ENCODE results near the gene IL11.
"Not testable (repeated sequence)": the region's sequence is repeated elsewhere in the genome, so short reads cannot be mapped to it uniquely, and the experiment has no call there.

The IL11 gene

DNA sequence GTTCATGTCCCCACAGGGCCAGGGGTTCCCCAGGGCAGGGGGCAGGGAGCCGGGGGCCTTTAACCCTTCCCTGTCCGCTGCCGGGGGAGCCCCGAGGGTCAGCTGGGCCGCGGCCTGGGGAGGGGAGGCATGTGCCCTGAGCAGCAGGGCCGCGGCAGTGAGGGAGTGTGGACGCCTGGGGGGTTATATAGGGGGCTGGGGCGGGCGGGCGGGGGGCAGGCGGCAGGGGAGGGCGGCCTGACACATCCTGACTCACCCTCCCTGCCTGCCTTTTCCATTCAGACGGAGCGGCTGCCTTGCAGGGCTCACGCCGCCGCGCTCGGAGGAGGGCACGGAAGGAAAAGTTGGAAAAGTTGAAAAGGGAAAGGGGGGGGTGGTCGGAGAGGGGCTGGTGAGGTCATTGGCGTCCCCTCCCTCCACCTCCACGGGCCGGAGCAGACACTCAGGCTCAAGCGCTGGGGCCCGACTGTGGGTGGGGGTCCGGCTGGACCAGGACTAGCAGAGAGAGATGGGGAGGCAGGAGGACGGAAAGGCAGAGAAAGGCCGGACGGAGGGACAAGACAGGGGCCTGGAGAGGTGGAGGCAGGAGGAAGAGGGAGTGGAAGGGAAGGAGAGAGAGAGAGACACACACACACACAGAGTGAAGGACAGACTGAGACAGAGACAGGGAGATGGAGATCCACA, at the start of gene IL11:
TSS of gene IL11 (minus strand) at position 159 of the 684 bp plus-strand sequence. CDS start at position 6, 153 bp downstream.
- FAIRE-seq = no peak

DNA sequence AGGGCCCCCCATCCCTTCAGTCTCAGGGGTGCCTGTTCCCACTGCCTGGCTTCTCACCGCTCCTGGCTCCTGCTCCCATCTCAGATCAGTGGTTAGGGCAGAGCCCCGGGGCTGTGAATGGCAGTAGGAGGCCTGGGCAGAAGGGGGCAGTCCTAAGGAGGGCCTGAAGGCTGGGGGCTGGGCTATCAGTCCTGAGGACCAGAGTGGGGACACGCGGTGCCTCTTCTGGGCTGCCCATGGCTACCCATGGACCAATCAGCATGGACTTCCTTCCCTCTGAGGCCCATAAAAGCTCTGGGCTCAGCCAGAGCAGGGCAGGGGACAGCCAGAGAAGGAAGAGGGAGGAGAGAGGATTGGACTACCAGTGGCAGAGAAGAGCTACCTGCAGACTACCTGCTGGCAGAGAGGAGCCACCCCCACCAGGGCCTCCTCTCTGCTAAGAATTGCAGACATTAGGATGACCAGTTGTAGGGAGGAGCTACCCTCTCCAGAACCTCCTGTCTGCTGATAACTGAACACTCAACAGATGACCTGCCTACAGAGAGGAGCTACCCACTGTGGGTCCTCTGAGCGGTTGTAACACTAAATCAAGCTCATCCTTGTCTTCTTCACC, 49.5 kb upstream of the IL11 start:
- no peak for FAIRE-seq

DNA sequence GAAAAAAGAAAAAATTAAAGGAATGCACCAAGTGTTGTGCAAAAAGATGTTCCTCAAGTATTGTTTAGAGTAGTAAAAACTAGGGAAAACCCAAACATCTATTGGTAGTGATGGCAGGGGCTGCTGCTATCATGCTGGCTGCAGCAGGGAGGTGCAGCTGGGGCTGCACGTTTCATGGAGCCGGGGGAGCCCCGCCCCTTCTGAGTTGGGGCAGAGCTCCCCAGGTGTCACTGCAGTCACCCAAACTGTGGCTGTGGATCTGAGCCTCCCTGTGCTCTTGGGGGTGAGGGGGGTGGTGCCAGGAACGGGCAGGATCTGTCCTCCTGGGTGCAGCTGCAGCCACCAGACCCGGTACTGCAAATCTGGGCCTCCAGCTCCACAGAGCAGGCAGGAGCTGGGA, 48.8 kb upstream of the IL11 start:
- no peak for FAIRE-seq

DNA sequence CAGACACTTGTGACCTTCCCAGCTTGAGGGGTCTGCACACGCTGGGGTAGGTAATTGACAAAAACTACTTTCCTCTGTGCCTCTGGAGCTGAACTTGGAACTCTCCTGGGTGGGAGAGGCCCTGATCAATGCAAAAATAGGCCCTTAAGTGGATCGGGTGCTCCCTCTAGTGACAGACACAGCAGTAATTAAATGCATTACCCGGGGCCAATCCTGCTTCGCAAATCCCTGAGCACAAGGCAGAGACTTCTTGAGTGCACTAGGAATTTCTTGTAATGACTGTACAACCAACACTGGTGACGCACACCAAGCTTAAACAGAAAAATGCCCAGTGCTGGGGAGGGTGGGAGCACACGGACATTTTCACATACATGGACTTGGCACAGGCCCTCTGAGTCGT, 47.9 kb upstream of the IL11 start:
- FAIRE-seq = peak; percentile 58

DNA sequence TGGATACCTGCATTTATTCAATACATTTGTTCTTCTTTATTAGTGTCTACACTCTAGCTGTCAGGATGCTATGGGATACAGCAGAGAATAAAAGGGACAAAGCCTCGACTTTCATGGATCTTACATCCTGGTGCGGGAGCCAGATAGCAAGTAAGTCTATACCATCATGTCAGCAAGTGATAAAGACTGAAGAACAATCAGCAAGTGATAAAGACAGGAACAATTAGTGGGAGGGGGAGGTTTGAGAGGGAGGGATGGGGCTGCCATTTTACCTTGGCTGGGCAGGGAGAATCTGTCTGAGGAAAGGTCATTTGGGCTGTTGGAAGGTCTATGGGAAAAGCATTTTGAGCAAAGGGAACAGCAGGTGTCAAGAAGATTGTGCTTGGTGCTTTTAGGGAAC, 39.9 kb upstream of the IL11 start:
- no peak for FAIRE-seq

DNA sequence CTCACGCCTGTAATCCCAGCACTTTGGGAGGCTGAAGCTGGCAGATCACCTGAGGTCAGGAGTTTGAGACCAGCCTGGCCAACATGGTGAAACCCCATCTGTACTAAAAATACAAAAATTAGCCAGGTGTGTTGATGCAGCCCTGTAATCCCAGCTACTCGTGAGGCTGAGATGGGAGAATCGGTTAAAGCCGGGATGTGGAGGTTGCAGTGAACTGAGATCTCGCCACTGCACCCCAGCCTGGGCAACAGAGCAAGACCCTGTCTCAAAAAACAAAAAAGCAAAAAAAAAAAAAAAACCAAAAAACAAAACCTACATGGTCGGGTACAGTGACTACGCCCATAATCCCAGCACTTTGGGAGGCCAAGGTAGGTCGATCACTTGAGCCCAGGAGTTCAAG, 38.9 kb upstream of the IL11 start:
- not testable (repeated sequence) for FAIRE-seq

DNA sequence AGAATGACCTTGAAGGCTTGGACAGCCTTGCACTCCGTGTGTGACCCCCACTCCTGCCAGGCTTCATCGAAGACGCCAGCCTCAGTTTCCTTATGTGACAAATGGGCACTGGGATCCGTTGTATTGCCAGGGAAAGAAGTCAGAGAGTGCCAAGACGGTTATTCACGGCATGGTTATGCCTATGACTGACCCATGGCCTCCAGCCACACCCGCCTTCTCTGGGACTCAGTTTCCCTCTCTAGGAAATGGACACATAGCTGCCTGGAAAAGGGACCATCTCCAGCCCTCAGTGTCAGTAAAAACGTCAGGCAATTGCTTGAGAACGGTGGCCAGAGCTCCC, 38.2 kb upstream of the IL11 start:
- FAIRE-seq = no peak

DNA sequence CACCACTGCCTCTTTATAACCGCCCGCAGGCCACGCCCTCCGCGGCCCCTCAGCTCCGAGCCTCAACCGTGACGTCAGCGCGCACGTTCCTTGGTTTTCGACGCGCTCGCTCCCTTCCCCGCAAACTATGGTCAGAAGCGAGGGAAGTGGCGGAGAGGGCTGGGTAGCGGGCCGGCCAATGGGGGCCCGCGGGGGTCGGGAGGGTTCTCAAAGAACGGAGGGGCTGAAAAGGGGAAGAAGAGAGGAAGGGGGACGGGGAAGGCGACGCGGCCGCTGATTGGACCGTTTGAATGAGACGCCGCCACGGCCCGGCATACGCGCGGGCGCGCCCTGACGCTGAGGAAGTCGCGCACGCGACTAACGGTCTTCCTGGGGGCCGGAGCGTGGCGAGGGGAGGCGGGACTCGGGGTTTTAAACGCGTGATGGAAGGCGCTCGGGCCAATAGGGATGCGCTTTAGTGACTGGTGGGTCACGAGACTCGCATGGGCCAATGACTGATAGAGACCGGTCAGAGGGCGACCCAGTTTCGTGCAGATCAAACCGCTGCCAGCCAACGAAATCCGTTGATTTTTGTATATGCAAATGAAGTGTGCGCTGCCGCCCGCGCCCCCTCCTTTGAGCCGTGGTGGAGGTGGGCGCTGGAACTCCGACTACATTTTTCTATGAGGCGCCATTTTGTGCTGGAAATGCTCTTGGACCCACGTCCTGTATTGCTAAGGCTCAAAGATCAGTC, 37.7 kb upstream of the IL11 start:
- FAIRE-seq = peak; percentile 98

DNA sequence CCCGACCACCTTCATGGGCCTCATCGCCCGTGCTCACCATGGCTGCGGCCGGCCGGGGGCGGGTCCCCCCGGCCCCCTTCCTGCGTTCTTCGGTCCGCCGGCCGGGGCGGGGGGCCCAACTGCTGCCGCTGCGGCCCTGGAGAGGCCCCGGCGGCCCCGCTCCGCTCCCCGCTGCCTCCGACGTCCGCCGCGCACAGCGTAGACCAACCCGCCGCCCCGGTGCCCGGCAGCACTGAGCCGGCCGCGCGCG, 37.2 kb upstream of the IL11 start, which contains the start of gene UBE2S:
TSS of gene UBE2S (minus strand) at position 239 of the 250 bp plus-strand sequence. CDS start at position 40, 199 bp downstream.
- FAIRE-seq = not testable (repeated sequence)

DNA sequence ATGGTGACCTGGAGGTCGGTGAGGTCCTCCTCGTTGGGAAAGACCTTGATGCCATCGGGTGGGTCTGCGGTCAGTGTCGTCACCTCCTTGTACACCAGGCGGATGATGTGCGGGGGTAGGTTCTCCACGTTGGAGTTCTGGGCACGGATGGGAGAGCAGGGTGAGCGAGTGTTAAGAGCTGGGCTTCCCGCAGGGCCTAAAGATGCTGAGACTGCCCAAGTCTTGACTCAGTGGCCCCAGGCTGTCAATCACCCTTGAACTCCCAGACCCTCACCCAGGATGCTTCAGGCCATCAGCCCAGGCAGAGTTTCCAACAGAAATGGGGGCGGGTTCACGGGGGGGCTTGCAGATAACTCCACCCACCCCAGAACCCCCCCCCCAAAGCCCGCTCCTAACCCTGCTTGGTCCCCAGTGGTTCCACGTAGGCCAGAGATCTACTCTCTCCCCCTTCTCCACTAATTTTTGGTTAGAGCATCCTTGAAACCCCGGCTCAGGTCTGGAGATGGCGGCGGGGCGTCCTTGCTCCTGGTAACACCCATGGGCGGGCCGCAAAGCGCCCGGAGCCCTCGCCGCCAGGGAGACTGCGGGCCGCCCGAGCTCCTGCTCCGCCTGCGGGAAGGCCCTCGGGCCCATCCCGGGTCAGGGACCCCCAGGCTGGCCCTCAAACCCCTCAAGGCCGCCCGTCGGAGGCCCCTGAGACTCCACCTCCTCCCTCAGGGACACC, 36.7 kb upstream of the IL11 start:
- no peak for FAIRE-seq

DNA sequence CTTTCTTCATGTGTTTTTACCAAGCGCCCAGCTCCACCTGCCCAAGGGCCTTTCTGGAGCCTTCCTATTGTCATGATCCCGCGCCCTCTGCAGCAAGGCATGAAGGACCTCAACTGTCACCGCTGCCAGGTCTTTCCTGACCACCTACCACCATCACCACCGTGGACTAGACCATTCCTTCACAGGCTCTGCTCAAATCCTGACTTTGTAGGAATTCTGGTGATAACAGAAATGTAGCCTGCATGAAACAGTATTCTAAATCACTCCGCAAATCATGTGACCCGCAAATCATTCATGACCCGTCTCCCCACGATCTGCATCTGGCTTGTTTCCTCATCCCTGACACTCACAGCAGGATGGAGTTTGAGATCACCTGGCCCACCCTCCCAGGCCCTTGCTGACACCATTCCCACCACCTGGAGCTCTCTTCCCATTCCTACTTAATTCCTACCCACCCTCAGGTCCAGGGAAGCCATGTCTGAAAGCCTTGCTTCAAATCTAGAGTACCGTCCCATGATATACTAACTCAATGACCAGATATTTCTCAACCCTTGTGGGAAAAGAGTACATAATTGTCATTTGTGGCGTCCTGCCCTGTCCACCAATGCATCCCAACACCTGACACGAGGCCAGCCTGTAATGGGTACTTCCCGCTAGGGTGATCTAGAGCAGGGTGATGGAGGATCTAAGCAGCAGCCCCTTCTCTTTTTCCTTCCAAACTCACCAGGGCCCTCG, 36.0 kb upstream of the IL11 start:
- FAIRE-seq = no peak

DNA sequence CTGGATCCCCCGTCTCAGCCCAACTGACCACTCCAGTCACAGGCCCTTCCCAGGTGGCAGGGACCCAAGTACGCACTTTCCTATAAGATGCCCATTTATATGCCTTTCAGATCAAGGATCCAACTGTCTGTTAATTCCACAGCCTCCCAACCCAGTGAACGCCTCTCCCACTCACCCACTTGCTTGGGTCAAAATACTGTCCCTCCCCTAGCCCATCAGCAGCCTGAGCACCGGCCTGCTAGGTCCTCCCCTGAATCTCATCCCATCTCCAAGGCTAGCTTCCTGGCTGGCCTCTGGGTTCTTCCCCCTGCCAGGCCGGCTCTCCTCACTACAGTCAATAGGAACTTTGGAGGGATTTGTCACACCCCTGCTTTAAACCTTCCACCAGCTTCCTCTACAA, 35.4 kb upstream of the IL11 start:
- no peak for FAIRE-seq

DNA sequence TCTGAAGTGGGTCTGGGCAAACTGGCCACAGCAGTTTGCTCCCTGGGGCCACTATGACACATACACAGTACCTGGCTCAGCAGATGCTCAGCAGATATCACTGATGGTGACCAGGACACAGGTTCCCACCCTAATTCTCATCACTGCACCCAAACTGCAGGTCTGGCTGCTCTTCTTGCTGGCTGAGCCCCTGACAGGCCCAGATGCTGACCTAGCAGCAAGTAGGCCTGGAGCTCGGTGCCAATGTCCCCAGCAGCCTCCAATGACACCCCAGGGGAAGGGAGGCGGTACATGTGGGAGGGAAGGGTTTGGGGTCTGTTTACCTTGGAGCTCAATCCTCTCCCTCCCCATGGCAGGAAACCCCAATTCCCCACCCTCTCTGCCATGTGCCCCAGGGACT, 32.2 kb upstream of the IL11 start:
- FAIRE-seq = no peak

DNA sequence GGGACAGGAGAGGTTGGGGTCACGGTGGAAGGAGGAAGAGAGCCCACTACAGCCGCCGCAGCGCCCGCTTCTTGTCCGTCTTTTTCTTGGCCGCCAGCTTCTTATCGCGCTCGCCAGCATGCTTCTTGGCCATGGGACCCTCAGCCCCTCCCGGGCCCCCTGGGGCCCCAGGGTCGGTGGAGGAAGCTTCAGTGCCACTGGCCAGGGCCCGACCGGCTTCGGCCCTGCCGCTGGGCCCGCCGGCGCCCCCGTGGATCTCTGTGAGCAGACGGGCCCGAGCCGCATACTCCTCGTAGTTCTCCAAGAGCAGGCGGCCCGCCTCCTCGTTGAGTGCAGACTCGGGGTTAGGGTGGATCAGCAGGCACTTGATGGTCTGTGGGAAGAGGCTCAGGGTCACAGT, 31.1 kb upstream of the IL11 start:
- FAIRE-seq = not testable (repeated sequence)

DNA sequence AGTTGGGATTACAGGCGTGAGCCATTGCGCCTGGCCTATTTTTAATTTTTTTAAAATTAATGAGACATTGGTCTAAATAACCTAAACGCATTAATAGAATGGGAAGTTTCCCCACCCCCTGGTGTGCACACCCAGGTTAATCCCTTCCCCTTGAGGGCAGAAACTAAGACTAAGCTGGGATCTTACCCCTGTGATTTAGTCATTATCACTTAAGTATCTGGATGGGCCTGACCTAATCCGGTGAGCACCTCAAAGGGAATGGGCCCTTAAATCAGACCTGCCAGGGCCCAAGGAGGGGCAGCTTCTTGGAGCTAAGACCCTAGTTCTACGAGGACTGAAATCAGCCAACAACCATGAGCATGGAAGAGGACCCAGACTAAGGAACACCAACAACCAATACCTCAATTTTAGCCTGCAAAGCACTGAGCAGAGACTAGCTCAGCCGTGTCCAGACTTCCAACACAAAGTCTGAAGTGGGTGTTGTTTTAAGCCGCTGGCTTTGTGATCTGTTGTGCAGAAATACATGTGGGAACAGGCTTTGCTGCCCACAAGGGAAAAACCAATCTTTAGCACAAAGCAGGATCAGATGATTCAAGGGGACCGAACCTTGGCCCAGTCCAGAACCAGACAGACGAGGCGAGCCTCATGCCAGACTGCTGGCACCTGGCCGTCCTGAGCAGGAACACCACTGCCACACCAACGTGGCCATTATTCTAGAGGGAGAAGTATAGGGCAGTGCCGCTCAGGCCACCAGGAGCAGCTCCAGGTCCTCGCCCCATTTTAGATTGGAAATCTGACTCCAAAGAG, 30.2 kb upstream of the IL11 start:
- no peak for FAIRE-seq

DNA sequence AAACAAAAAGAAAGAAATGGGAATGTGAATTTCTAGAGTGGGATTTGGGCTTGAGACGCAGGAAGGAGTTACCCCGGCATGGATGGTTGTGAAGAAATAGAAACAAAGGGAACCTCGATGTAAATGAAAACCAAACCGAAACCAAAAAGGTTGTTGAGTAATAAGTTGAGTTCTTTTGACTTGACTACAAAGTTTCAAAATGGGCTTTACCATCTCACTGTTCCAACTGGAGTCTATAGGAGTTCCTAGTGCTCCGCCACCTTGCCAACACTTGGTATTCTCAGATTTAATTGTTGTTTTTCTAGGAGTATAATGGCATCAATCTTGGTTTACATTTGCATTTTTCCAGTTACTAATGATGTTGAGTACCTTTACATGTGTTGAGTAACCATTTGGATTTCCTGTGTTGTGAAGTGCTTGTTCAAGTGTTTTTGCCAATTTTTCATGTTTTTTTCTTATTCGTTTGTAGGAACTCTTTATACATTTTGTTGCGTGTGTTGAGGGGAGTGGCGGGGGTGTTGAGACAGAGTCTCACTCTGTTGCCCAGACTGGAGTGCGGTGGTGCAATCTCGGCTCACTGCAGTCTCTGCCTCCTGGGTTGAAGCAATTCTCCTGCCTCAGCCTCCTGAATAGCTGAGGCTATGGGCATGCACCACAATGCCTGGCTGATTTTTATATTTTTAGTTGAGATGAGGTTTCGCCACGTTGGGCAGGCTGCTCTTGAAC, 28.1 kb upstream of the IL11 start:
- FAIRE-seq = no peak

DNA sequence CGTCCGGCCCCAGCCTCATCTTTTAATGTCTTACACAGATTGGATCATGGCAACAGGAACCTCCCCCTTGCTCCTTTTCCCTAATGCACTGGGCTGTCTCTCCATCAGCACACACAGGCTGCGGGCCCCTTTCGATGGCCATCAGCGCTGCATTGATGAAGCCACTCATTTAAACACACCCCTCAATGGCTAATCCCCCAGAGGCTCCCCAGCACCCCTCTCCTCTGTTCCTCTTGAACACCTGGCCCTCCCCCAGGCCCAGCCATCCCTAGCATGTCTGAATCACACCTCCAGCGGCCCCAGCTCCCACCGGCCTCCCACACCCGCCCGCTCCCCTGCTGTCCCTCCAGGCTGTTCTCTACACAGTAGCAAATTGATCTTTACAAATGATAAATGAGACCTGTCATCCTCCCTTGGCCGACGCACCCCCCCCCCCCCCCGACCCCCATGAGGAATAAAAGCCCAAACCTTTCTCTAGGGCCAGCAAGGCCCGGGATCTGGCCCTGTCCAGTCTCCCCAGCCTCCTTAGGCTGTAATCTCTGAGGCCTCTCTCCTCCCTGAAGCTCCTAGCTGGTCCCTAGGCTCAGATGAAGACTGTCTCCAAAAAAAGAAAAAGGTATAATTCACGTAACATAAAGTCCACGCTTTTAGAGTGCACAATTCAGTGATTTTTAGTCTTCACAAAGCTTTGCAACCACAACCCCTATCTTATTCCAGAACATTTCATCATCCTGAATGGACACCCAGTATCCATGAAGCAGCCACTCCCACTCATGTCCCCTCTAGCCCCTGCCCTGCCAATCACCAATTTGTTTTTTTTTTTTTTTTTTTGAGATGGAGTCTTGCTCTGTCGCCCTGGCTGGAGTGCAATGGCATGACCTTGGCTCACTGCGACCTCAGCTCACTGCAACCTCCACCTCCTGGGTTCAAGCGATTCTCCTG, 22.8 kb upstream of the IL11 start:
- FAIRE-seq = no peak

DNA sequence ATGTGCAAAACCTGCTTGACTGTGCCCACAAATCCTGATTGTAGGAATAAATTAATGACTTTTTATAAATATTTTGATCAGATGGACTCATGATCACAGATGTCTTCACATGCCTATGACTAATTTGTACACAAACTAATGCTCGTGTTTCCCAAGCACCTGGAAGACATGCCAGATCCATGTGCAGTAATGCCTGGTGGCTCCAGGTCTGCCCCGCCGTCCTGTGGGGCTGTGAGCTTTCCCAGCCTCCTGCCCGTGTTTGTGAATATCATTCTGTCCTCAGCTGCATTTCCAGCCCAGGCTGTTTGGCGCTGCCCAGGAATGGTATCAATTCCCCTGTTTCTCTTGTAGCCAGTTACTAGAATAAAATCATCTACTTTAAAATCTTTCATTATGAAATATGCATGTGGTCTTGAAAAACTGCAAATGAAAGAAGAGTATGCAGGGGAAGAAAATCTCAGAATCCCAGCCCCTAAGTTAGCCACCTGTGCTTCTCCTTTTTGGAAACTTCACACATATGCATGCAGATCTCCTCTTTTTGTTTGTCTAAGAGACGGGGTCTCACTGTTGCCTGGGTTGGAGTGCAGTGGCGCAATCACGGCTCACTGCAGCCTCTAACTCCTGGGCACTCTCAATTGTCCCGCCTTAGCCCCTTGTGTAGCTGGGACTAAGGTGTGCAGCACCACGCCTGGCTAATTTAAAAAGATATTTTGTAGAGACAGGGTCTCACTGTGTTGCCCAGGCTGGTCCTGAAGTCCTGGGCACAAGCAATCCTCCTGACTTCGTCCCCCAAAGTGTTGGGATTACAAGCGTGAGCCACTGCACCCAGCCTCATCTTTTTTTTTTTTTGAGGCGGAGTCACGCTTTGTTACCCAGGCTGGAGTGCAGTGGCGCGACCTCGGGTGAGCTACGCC, 21.7 kb upstream of the IL11 start:
- no peak for FAIRE-seq

DNA sequence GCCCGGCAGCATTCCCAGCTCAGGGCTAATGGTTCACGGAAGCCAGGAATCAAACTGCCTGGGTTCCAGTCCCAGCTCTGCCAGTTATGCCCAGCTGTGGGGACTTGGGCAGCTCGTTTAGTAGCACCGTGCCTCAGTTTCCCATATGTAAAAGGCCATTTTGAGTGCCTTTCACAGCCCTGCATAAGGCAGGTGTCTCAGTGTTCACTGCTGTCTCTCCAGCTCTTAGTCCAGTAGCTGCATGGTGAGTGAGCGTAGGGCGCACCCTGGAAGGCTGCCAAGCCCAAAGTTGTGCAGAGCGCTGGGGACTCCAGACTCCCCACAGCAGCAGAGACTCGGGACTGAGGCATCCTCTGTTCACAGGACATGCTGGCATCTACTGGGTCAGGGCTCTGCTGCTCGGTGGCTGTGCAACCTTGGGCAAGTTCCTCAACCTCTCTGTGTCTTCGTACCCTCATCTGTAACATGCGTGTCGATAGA, 21.0 kb upstream of the IL11 start:
- no peak for FAIRE-seq

Measured in A204.1 (cell line).